ENCODE data around the gene NHLRC4. TPM values are rescaled to one million over a fixed set of nuclear protein-coding genes. Genes with fewer than 3 reads are reported as not detected.

NHLRC4 gene
- total and polyA plus RNA-seq, 2 of the 4 experiments (the other 2 are of a cell fraction), result 0.72 to 0.84 TPM

DNA sequence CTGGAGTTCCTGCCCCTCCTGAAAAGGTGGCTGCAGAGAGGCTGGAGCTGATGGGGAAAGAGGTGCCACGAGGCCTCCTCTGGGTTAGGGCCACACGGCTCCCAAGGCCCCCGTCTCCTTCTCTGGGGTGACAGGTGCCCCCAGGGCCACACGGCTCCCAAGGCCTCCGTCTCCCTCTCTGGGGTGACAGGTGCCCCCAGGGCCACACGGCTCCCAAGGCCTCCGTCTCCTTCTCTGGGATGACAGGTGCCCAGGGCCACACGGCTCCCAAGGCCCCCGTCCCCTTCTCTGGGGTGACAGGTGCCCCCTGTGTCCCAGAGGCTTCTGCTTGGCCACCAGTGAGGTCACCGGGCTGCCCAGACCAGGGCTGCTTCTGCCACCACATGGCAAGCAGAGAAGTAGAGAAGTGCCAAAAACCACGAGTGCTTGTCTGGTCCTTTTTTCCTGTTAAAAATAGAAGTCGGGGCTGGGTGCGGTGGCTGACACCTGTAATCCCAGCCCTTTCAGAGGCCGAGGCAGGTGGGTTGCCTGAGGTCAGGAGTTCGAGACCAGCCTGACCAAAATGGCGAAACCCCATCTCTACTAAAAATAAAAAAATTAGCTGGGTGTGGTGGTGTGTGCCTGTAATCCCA is 35.2 kb upstream of the NHLRC4 start:
- POLR2A ChIA-PET (ENCODE audit: unreplicated experiment), result no interaction called here
- Histone ChIP-seq H3K9me1 (ENCODE audit: insufficient read depth, low read length) (peaks cover 8% of the 10 kb centered on the region; the same call in 1 of the 2 replicates), H3K14ac (replicated peaks; ENCODE audit: low read depth, low read length) (no peak overlapping the region), H2BK5ac (ENCODE audit: low read depth, low read length, poor library complexity, severe bottlenecking) (no peak overlapping the region), H3K4me2 (ENCODE audit: low read depth, low read length) (no peak overlapping the region), H2AFZ (replicated peaks; ENCODE audit: low read length, poor library complexity) (no peak overlapping the region), H4K8ac (ENCODE audit: low read depth in 2 of 2, low read length in 2 of 2) (no peak overlapping the region), H3K9ac (ENCODE audit: low read depth, low read length) (no peak overlapping the region), H3K27ac (ENCODE audit: insufficient read depth, low read length) (no peak overlapping the region), H2AK5ac (ENCODE audit: low read depth, low read length) (no peak overlapping the region), H3K56ac (ENCODE audit: extremely low read depth, insufficient read depth, low read length) (no peak overlapping the region), H3K4me3 (ENCODE audit: insufficient read depth, low read depth, low read length) (no peak overlapping the region), H3K79me1 (ENCODE audit: low read depth in 1 of 2, low read length in 2 of 2) (peaks cover 1 to 61% of the 10 kb centered on the region in 2 experiments; a peak in 2 of 4 replicates), H3K9me3 (ENCODE audit: control insufficient read depth, insufficient read depth, low read length) (no peaks in the 10 kb centered on the region), H3K4me1 (ENCODE audit: control insufficient read depth, insufficient read depth, low read length) (peaks cover 14% of the 10 kb centered on the region), H2BK120ac (ENCODE audit: low read depth, low read length) (no peak overlapping the region), H2AK9ac (replicated peaks; ENCODE audit: low read depth, low read length, poor library complexity) (no peak overlapping the region), H3K18ac (ENCODE audit: low read depth, low read length) (no peak overlapping the region), H3K27me3 (ENCODE audit: control insufficient read depth, insufficient read depth, low read length) (no peaks in the 10 kb centered on the region), H4K20me1 (ENCODE audit: insufficient read depth, low read length) (peaks cover 77% of the 10 kb centered on the region), H3K36me3 (ENCODE audit: control insufficient read depth, insufficient read depth, low read length) (peaks cover 5% of the 10 kb centered on the region; the same call in 1 of the 2 replicates), H2BK15ac (ENCODE audit: low read depth, low read length) (no peak overlapping the region), H4K5ac (ENCODE audit: low read depth, low read length) (no peak overlapping the region), H3K23ac (ENCODE audit: low read depth, low read length) (no peak overlapping the region), H4K91ac (ENCODE audit: insufficient read depth, low read depth, low read length) (no peak overlapping the region), H3K4ac (ENCODE audit: low read depth, low read length) (no peak overlapping the region), H2BK20ac (ENCODE audit: low read depth, low read length) (no peak overlapping the region)
- TF ChIP-seq FOS (IDR thresholded peaks at IDR 0.05; ENCODE audit: low read depth, low read length), result no peak
- TF ChIP-seq RFX5 (IDR thresholded peaks at IDR 0.05; ENCODE audit: low read depth, low read length), result no peak
- TF ChIP-seq USF2 (IDR thresholded peaks at IDR 0.05; ENCODE audit: low read depth, low read length), result no peak
- no peak for TF ChIP-seq BHLHE40 (IDR thresholded peaks at IDR 0.05; ENCODE audit: low read depth, low read length)
- TF ChIP-seq NFE2L2 (IDR thresholded peaks at IDR 0.05; ENCODE audit: low read depth, low read length), result no peak
- TF ChIP-seq CHD1 (IDR thresholded peaks at IDR 0.05; ENCODE audit: low read depth, low read length), result no peak
- TF ChIP-seq RCOR1 (IDR thresholded peaks at IDR 0.05; ENCODE audit: insufficient replicate concordance, low read length), result no peak
- no peak for TF ChIP-seq POLR2A (IDR thresholded peaks at IDR 0.05; ENCODE audit: low read depth, low read length)
- no peak for TF ChIP-seq MAZ (IDR thresholded peaks at IDR 0.05; ENCODE audit: borderline replicate concordance, low read depth, low read length)
- no peak for TF ChIP-seq SMC3 (IDR thresholded peaks at IDR 0.05; ENCODE audit: low read depth, low read length)
- ATAC-seq (ENCODE audit: low read depth), result no peak
- intact Hi-C loops (cut with micrococcal nuclease), result no loop called here
- in situ Hi-C loops (cut with MboI; ENCODE audit: low sequenced_read_pairs), result no loop called here
- no TSS peak for BruUV-seq (replicated peaks)
- dilution Hi-C loops (cut with HindIII; ENCODE audit: low sequenced_read_pairs, unreplicated experiment), result no loop called here
- no peak for DNase-seq
- WGBS, 2 experiments (ENCODE audit: extremely low coverage in 2 of 2, insufficient read length in 1 of 2), result 100% methylated on average over 6 of the region's 16 CpGs; no CpG with 5 or more reads in 1 of the 2 experiments
- CTCF ChIA-PET, result no interaction called here
